NCI-H748 treated with DMSO at 0.1 percent for 48 hours (cell line): ENCODE data around the gene GDF2.

Source experiments
- DNase-seq: peaks from one replicate; lab custom pipeline; 2025; lab: John Stamatoyannopoulos, UW

Gene GDF2

DNA sequence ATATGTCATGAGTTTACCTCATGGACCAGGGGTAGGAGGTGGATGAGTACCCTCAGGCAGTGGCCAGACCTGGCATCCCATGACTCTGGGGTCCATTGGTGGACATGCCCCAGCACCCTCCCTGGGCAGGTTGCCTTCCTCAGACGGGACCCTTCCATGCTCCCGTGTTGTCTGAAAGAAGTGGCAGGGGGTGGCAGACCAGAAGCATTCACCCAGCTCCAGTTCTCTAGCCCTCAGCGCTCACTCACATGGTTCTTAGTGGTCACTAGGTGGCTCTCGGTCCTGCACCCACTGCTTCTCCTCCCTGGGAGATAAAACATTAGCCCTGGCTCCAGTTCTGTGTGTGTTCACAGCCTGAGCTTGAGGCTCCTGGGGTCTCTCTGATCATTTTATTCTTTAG is 31.9 kb downstream of the GDF2 start:
- no peak for DNase-seq

GRCh38 chr10:47354900-47355299 is 32.6 kb downstream of the GDF2 start:
- no peak for DNase-seq

DNA sequence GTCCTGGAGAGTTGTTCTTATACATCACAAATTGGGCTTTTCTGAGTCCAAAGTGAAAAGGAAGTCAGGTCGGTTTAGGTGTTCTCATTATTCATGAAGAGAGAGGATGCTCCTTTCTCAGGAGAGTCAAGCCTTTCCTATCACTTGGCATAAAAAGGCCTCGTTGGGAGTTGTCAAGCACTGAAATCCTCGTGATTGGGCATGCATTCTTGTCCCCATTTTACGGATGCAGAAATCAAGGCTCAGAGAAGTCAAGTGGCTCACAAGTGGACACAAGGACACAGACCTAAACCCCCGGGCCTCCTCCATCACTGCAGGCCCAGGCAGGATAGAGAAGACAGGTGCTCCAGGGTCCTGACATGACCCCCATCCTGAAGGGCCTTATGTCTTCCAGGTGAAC is 34.5 kb downstream of the GDF2 start:
- DNase-seq, result no peak

GRCh38 chr10:47357131-47357582 is 34.9 kb downstream of the GDF2 start:
- no peak for DNase-seq

DNA sequence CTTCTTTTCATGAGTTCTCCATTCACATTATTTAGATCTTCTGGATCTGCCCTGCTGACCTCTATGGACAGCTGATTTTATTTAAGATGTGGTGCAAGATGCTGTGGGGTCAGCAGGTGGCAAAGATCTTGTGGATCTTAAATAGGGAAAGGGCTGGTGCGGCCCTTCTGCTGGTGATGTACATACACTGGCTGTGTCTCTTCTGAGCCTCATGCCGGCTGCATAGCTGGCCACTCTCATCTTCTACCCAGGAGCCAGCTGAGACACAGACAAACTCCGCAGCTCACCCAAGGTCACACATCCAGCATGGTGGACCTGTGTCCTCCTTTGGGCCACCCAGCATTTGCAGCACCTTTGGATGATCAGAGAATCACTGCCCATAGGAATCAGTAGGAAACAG is 35.7 kb downstream of the GDF2 start:
- no peak for DNase-seq

DNA sequence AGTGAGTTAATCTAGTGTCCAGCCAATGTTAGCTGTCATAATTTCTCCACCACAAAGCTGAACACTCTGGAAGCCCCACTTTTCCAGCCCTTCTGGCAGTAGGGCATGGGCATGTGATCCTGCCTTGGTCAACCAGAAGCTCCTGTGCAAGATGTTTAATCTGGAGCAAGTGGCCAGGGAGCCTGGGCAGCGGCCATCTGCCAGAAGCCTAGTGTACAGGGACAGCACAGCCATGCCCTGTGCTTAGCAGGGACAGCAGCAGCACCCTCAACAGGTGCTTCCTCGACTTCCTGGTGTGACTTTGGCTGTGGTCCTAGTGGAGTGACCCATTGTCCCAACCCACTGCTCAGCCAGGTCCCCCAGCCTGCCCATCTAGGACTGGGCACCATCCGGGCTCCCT is 36.2 kb downstream of the GDF2 start:
- no peak for DNase-seq

GRCh38 chr10:47359101-47359500 is 36.8 kb downstream of the GDF2 start:
- no peak for DNase-seq

GRCh38 chr10:47359626-47360418 is 37.6 kb downstream of the GDF2 start:
- no peak for DNase-seq

DNA sequence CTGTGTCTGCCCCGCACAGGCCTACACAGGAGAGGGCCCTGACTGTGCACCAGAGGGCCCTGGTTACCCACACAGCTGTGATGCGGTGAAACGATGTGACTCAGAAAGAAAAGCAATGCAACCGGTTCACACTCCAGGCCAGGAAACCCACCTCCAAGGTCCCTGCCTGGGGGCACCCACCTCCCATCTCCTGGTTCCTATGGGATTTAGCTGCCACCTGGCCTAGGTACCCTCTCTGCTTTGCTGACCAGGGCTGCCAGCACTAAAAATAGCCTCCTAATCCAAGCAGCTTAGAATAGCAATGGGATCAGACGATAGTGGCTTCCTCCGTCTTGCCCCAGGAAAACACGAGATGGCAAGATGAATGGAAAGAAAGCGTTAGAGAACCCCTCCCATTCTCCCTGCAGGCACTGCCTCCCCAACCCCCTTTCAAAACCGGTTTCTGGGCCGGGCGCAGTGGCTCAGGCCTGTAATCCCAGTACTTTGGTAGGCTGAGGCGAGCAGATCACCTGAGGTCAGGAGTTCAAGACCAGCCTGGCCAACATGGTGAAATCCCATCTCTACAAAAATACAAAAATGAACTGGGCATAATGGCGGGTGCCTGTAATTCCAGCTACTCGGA is 38.3 kb downstream of the GDF2 start:
- no peak for DNase-seq

GRCh38 chr10:47361293-47361692 is 39.0 kb downstream of the GDF2 start:
- DNase-seq, result no peak

- no peak for DNase-seq
Measured at GRCh38 chr10:47362199-47362598, 39.9 kb downstream of the GDF2 start.

DNA sequence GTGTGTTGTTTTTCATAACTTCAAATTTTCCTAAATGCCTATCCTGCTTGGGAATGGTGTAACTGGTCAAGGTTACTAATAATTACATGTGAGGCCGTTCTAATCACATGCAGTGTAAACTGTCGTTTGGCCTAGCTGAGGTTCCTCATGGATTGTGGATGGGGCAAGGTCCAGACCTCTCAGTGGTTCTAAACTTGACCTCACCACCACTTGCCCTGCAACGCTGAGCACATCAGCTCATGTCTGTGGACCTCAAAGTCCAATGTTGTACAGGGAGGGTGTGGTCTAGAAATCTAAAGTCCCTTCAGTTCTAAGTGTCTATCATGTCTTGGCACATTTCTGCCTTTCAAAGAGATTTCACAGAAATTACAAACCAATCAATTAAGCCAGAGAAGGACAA is 41.5 kb downstream of the GDF2 start:
- DNase-seq, result no peak

DNA sequence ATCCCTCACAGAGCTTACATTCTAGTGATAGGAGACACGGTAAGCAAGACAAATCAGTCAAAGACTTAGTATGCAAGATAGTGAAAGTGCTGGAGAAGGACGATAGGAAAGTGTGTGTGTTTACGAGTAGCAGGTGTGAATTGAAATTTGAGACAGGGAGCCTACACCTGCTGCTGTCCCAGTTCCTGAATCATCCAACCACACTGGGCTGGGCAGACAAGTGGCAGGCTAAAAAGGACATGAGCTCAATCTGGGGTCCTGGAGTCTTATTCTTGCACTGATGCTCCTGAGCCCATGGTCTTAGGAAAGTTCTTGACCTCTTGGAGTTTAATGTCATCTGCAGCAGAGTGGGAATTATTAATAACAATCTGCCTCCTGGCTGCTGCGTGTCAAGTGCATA is 42.1 kb downstream of the GDF2 start:
- DNase-seq, result peak; percentile 10

DNA sequence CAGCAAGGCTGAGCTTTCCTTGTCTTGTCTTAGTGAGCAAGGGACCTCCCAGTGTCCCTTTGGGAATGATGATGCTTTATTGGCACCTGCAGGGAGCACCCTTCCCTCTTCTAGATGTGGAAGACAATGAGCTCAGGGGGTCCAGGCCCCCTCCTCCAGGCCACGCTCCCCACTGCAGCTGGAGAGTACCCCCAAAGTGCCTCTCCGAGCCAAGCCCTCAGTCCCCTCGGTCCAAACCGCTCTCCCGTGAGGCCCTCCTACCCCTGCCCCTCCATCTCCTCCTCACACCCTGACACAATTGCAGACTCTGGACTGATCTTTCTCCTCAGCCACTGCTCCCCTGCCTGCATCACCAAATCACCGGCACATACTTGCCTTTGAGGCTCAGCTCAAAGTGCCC is 42.7 kb downstream of the GDF2 start:
- DNase-seq, result no peak

DNA sequence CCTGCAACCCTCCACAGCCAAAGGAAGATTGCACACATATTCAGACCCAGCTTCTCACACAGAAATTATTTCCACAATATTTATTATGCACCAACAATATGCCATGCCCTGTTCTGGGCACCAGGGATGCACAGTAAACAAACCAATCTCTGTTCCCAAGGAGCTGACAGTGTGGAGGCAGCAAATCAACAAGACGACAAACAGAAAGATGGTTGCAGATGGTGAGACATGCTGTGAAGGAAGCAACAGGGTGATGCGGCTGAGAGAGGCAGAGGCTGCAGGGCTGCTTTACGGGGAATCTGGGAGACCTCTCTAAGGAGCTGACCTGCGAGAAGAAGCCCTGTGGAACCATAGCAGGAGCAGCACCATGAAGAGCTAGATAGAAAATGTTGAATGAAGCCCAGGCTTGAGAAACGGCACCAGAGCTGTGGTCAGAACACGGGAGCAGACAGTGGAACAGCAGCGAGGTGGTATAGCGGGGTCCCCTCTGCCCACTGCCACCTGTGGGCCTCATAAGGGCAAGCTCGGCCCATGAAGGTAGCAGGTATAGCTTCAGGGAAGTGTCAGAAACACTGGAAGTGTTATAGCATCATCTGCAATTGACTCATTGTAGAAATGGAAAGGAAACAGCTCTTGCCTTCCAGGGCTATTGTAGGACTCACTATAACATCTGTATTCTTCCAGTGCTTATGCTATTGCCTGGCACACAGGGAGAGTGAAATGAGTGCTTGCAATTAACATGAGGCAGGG is 43.4 kb downstream of the GDF2 start:
- DNase-seq, result no peak

GRCh38 chr10:47366181-47366631 is 44.0 kb downstream of the GDF2 start:
- no peak for DNase-seq

GRCh38 chr10:47366731-47367460 is 44.6 kb downstream of the GDF2 start:
- DNase-seq, result no peak

DNA sequence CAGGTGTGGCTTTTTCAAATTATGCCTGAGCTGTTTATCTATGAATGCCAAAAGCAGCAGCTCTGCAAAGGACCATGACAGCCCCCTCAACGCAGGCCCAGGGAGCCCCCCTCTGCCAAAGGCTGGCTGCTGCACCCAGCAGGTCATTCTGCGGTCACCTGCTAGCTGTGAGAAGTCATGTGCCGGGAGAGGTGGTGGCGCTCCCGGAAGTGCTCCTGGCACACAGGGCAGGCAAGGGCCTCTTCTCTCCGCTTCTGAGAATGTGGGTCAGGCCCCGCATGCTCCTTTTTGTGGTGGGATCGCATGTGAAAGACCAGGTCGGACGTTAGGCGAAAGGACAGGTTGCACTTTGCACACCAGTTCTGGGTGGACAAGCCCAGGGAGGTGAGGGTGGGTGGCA is 45.4 kb downstream of the GDF2 start:
- DNase-seq, result no peak

GRCh38 chr10:47368431-47369180 is 46.4 kb downstream of the GDF2 start:
- no peak for DNase-seq

- DNase-seq, result no peak
Measured at GRCh38 chr10:47369251-47369894, 47.1 kb downstream of the GDF2 start.
